HG03460 (cell line): ENCODE measurements around the gene EBF3.

Experiments used
- ATAC-seq: cut with Tn5 transposase; IDR thresholded peaks from one replicate; pipeline ENCODE4 v1.9.1; 2021; ENCODE audit not compliant: unreplicated experiment

Gene EBF3

GRCh38 chr10:129972145-129972965 lies 8.3 kb upstream of the EBF3 start:
- ATAC-seq = no peak

DNA sequence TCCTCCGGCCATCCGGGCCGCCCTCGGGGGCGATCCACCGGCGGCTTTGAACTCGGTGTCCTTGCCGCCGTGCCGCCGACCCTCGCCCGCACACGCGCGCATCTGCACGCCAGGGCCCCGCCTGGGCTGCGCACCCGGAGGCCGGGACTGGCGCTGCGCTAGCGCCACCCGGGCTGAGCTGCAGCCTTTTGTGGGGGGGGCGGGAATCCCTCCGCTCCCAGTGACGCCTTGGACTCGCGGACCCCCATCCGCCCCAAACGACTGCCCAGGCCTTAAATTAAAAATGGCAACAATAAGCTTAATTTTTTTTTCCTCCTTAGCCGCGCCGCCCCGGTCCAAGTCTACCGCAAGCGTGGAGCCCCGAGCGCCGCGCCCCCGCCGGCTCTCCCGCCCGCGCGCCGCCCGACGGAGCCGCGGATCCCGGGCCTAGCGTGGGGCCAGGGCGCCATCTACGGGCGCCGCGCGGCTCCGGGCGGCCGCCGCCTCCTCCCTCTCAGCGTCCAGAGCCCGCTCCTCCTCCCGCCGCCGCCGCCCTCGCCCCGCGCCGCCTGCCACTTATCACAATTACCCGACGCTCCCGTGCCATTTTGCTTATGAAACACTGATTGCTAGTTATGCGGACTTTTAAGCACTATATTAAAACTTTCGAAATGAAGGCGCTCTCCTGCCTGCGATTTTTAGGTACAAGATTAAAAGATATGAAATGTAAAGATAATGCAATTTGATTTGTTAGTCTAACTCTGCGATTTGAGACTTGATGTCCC lies 7.5 kb upstream of the EBF3 start:
- ATAC-seq = no peak

DNA sequence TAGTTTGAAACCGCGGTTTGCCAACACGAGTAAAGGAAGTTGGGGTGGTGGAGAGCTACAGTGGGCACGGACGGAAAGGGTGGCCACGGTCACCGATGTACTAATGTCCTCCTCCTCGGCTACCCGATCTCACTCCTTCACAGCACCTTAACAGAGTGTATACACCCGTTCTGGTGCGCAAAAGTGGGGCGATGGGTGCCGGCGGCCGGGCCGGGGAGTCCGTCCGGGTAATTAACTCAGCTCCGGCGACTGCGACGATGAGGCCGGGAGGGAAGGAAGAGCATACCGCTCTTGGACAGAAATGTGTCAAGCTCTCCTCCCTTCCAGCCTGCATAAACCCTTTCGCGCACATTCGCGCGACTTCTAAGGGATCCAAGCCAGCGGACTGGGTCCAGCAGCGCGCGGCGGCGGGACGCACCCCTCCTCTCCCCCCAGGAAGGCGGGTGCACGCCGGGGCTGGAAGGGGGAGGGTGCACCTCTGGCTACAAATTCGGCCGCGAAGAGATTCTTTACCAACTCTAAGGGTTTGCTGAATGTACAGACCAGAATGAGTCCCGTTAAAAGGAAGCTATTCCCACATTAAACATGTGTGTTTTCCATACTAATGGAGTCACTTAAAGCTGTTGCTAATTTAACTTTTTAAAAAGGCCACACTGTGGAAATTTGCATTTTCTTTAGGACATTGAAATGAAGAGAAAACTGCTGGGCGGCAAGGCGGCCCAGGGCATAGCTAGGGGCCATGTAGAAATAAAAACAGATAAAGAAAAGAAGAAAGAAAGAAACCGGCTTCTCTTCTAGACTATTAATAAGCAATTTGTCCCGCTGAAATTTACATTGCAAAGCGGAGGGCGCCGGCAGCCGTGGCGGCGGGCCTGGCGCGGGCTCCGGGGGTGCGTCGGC lies 6.6 kb upstream of the EBF3 start:
- no peak for ATAC-seq

DNA sequence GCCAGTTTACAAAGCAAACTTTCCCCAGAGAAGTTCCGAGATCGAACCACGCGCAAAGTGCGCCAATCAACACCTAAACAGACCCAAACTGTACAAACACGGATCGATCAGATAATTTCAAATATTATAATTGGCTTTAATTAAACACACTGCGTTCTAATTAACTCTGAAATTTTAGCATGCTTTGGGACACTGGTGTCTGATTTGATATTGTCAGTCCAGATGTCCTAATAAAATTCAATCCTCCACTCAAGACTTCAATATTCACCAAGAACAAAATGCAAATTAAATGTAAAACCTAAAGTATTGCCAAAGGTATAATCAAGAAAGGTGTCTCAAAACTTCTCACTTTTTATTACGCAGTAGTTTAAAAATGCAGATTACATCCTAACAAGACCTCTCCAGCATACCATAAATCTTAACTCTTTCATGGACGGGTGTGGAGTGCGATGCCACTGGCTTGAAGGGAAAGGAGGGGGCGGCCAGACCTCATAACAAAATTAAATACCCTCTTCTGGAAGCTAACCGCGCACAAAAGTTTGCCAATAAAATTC lies 5.9 kb upstream of the EBF3 start:
- no peak for ATAC-seq

GRCh38 chr10:129969184-129969910 lies 5.3 kb upstream of the EBF3 start:
- ATAC-seq = no peak

- ATAC-seq = no peak
Observed at GRCh38 chr10:129968853-129969183, 4.7 kb upstream of the EBF3 start.

DNA sequence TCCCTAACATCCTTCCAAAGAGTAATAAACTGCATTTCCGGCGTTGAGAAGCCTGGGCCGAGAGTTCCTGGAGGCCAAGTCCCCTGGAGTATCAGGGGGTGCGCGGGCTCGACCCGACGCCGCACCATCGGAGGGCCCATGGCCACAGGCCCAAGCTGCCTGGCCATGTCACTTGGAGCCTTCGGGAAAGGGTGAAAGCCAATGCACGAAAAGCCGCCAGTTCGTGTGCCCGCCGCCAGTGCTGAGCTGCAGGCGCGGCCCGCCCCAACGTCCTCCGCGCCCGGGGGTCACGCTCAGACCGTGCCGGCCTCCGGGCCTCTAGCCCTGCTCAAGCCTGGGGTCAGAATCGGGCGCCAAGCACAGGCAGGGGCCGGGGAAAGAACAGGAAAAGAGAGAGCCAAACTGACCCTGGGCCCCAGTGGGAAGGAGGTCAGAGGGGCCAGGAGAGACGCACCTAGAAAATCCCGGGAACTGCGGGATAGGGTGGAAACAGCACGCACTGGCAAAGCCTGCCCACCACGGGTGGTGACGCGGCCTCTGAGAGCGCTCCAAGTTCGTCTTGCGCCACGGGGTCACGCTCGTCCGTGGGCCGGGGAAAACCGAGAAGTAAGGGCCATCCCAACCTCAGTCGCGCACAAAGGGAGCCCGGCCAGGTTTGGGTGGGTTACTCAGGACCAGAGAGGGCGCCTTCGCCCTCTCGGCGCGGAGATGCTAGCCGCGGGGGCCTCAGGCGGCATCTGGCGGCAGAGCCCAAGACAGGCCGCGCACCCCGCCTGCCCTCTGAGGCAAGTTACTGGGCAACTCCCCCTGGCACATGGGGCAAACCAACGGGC lies 4.2 kb upstream of the EBF3 start:
- ATAC-seq = no peak

- ATAC-seq = no peak
Observed at GRCh38 chr10:129967579-129968019, 3.5 kb upstream of the EBF3 start.

- ATAC-seq = no peak
Observed at GRCh38 chr10:129966889-129967578, 3.0 kb upstream of the EBF3 start.

DNA sequence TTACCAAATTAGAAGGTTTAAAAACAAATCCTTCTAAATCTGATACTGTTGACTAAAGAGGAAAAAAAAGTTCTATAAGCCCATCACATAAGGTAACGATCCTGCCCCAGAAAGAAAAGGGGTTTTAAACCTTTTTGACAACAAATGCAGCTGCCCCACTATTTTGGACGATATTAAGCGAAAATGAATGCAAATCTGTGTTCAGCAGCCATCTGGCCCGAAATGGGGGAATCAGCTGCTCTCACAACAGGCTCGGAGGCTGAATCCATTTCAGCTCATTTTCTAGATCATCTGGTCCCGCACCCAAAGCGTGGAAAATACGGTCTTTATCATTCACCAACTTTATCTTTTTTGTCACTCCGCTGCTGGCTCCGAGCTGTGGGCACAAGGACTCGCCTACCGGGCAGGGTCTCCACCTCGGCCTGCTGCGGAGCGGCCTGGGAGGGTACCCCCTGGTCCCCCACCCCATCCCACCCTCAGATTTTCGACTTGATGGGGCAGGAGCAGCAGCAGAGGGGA lies 2.4 kb upstream of the EBF3 start:
- ATAC-seq = no peak

- no peak for ATAC-seq
Observed at GRCh38 chr10:129965959-129966358, 1.9 kb upstream of the EBF3 start.

DNA sequence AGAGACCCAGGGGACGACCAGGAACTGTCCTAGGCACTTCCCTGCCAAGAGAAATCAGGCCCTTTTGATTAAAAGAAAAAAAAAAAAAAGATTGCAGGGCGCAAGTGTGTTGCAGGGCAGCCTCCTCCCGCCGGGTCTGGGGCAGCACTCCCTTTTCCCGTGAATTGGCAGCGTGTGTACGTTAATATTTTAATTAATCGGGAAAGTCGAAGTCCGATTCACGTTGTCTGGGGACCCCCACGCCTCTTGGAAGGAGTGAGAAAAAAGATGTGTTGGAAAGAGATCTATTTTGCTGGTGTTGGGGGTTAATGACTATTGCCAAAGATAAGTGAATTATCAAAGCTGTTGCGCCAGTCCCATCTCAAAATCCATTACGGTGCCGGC lies 1.3 kb upstream of the EBF3 start:
- no peak for ATAC-seq

DNA sequence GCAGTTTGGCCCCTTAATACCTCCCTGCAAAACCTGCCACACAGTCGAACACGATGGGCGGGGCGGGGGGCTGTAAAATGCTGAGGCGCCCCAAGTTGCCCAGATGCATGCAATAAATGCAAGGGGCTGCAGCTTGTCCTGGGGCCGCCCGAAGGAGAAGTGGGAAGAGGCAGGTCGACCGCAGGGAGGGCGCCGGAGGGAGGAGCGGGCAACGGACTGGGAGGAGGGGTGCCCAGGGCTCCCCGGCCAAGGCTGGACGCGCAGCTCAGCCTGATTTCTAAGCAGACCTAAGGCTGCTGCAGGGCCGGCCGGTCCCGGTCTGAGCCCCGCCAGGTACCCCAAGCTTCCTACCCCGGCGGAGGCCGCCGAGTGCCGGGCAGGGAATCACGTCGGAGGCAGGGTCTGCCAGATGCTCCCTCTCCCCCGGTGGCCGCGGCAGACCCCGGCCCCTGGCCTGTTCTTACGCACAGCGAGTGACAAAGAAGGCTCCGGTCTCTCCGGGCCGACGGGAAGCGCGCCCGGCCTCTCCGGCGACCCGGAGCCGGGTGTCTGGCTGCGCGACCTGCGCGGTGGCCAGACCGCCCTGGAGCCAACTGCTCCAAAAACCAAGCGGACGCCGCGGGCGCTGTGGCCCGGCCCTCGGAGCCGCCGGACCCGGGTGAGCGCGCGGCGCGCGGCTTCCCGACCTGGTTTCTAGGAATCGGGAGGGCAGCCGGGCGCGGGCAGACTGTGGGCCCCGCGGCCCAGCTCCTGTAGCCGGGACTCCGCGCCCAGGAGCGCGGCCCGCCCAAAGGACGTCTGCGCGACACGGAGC lies 744 bp upstream of the EBF3 start:
- no peak for ATAC-seq

DNA sequence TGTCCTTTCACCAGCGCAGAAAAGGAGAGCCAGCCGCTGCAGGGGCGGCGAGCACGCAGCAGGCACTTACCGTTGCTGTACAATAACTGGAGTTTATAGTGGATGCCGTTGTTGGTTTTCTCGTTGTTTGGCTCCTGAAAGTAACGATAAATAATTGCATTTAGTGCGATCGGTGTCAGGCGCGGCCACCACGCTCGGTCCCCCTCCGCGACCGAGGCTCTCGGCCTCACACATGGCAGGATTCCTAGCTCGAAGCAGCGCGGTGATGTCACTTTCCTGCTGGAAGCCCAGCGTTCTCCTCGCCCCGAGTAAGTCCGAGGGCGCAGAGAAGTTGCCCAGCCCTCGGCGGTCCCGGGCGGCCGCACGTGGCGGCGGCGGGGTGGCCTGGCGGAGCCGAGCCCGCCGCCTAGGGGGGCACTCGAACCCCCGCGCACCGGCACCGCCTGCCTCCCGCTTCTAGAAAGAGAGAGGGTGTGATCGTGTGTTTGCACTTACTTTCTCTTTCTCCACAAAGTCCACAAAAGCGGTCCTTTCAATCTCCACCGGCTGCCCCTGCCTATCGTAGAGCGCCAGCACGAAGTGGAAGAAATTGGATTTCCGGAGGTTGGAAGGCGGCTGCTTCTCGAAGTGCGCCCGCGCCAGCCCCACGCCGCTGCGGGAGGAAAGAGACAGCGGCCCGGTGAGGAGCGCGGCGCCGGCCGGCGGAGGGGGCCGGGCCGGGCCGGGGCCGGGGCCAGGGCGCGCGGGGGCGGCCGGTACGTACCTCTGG lies 1.0 kb downstream of the EBF3 start:
- ATAC-seq = no peak

- no peak for ATAC-seq
Observed at GRCh38 chr10:129962031-129962871, 1.8 kb downstream of the EBF3 start.

- ATAC-seq = no peak
Observed at GRCh38 chr10:129961157-129961701, 2.8 kb downstream of the EBF3 start.
